Endothelial cell of umbilical vein (primary cell): ENCODE measurements around the gene TYRP1. TPM values are rescaled to one million over a fixed set of nuclear protein-coding genes. Genes with fewer than 3 reads are reported as not detected.

Experiments used
- BruUV-seq: library from RNA; stranded (reverse); fragments of 400-500 nt; replicated peaks from 2 replicates; lab custom pipeline; 2021; lab: Mats Ljungman, UMichigan
- CTCF ChIA-PET: fragments of 300-600, 350-600 bp; sonication (Branson Sonifier 250); formaldehyde crosslinking; loops from one replicate; lab custom pipeline; 2021; ENCODE audit warnings: antibody characterized with exemption, inconsistent platforms; lab: Charles Lee
- POLR2A ChIA-PET: fragments of 300-600, 350-600 bp; sonication (Branson Sonifier 250); formaldehyde crosslinking; loops from one replicate; lab custom pipeline; 2021; ENCODE audit warnings: antibody characterized with exemption, inconsistent platforms; lab: Charles Lee
- DNase-seq: peaks from one replicate; pipeline ENCODE4 v3.0.0-alpha.2; 2011; ENCODE audit warnings: low read depth, low spot score
- FAIRE-seq: peaks from 2 replicates; lab custom pipeline; 2011; peaks lifted over from hg19 to GRCh38; lab: Jason Lieb, UNC
- H2AFZ ChIP-seq: 2 replicates; pipeline ENCODE4 v1.6.0; 2012; ENCODE audit warnings: low read depth, low read length, control low read depth, inconsistent platforms
- H3K27ac ChIP-seq: 2 replicates; pipeline ENCODE4 v1.5.1; 2011; ENCODE audit warnings: low read depth, mild to moderate bottlenecking, control low read depth, low read length, moderate library complexity; ENCODE audit not compliant: insufficient read depth
- H3K27me3 ChIP-seq, 2 experiments: 2 replicates each; pipeline versions ENCODE4 v1.6.0 to v1.6.1; 2011; ENCODE audit warnings: low read length in 2 of 2, mixed read lengths in 1 of 2; ENCODE audit not compliant: control insufficient read depth in 2 of 2, insufficient read depth in 2 of 2
- H3K36me3 ChIP-seq, 2 experiments: 2 replicates in 1 of 2; 3 replicates in 1 of 2; pipeline ENCODE4 v1.5.1; 2011; ENCODE audit warnings: low read length in 2 of 2, mild to moderate bottlenecking in 1 of 2, moderate library complexity in 1 of 2; ENCODE audit not compliant: control insufficient read depth in 2 of 2, insufficient read depth in 2 of 2; ENCODE audit errors: extremely low read depth in 1 of 2
- H3K4me1 ChIP-seq: 3 replicates; pipeline ENCODE4 v1.5.1; 2011; ENCODE audit warnings: mild to moderate bottlenecking, low read length; ENCODE audit not compliant: control insufficient read depth, insufficient read depth; ENCODE audit errors: extremely low read depth
- H3K4me2 ChIP-seq: 2 replicates; pipeline ENCODE4 v1.6.1; 2011; ENCODE audit warnings: low read length, control low read depth, mixed read lengths; ENCODE audit not compliant: insufficient read depth
- H3K4me3 ChIP-seq, 3 experiments: fragments of 200-600 bp in 1 of 3; sonication (generic), shearing (Covaris generic) in 1 of 3; replicated peaks in 1 of 3; 2 replicates each; pipeline ENCODE4 v1.5.1; 2011 to 2016; ENCODE audit warnings: control low read depth in 3 of 3, low read length in 3 of 3, mild to moderate bottlenecking in 2 of 3, inconsistent platforms in 1 of 3, low read depth in 1 of 3, moderate library complexity in 1 of 3; ENCODE audit not compliant: insufficient read depth in 1 of 3
- H3K79me2 ChIP-seq: 2 replicates; pipeline ENCODE4 v1.6.0; 2012; ENCODE audit warnings: low read length, inconsistent platforms; ENCODE audit not compliant: control insufficient read depth, insufficient read depth
- H3K9ac ChIP-seq: replicated peaks from 2 replicates; pipeline ENCODE3; 2011; ENCODE audit warnings: low read length, control low read depth; ENCODE audit not compliant: insufficient read depth; ENCODE audit errors: extremely low read depth
- H3K9me1 ChIP-seq: replicated peaks from 3 replicates; pipeline ENCODE4 v1.6.0; 2011; ENCODE audit warnings: mild to moderate bottlenecking, low read length; ENCODE audit not compliant: control insufficient read depth, insufficient read depth; ENCODE audit errors: extremely low read depth
- H3K9me3 ChIP-seq: replicated peaks from 2 replicates; pipeline ENCODE4 v1.5.1; 2012; ENCODE audit warnings: low read length, inconsistent platforms; ENCODE audit not compliant: control insufficient read depth, insufficient read depth
- H4K20me1 ChIP-seq: replicated peaks from 2 replicates; pipeline ENCODE3; 2011; ENCODE audit warnings: mild to moderate bottlenecking, low read length; ENCODE audit not compliant: control insufficient read depth, insufficient read depth; ENCODE audit errors: extremely low read depth
- CTCF ChIP-seq, 2 donors: IDR thresholded peaks; 1 replicate in 1 of 2; 2 replicates in 1 of 2; pipeline ENCODE4 v1.5.1; 2011; ENCODE audit warnings: low read length in 2 of 2, mild to moderate bottlenecking in 2 of 2, moderate library complexity in 2 of 2, control low read depth in 1 of 2, inconsistent platforms in 1 of 2, low read depth in 1 of 2; ENCODE audit not compliant: insufficient read depth in 1 of 2; ENCODE audit errors: extremely low read depth in 1 of 2
- EZH2 ChIP-seq: IDR thresholded peaks from 2 replicates; pipeline ENCODE4 v1.6.1; 2012; ENCODE audit warnings: borderline replicate concordance, low read depth, mild to moderate bottlenecking, moderate library complexity, low read length, inconsistent platforms; ENCODE audit not compliant: severe bottlenecking
- FOS ChIP-seq: IDR thresholded peaks from 2 replicates; pipeline ENCODE4 v1.6.1; 2011; ENCODE audit warnings: mild to moderate bottlenecking, low read length, moderate library complexity, borderline replicate concordance; ENCODE audit not compliant: insufficient read depth
- GATA2 ChIP-seq: IDR thresholded peaks from 2 replicates; pipeline ENCODE4 v1.7.0; 2011; ENCODE audit warnings: low read depth, mild to moderate bottlenecking, moderate library complexity, mixed read lengths, low read length; ENCODE audit not compliant: insufficient read length, insufficient read depth
- JUN ChIP-seq: IDR thresholded peaks from 2 replicates; pipeline ENCODE4 v1.6.1; 2011; ENCODE audit warnings: borderline replicate concordance, low read depth; ENCODE audit not compliant: insufficient read length, insufficient read depth
- MAX ChIP-seq: IDR thresholded peaks from 2 replicates; pipeline ENCODE4 v1.6.1; 2011; ENCODE audit not compliant: insufficient read depth, insufficient read length
- MYC ChIP-seq: IDR thresholded peaks from one replicate; pipeline ENCODE4 v1.6.1; 2011; ENCODE audit warnings: mild to moderate bottlenecking, low read depth, low read length
- POLR2A ChIP-seq: IDR thresholded peaks from 2 replicates; pipeline ENCODE4 v1.6.1; 2012; ENCODE audit warnings: low read depth, mild to moderate bottlenecking, control low read depth, low read length
- POLR2AphosphoS5 ChIP-seq: IDR thresholded peaks from 2 replicates; pipeline ENCODE4 v1.6.1; 2012; ENCODE audit warnings: low read depth, mild to moderate bottlenecking, control low read depth, low read length, moderate library complexity; ENCODE audit not compliant: insufficient read depth
- dilution Hi-C: fragments of 300-500 bp; cut with MboI; formaldehyde crosslinking; loops from one replicate; pipeline ENCODE4 v1.15.0; 2019; ENCODE audit warnings: low sequenced_read_pairs; ENCODE audit not compliant: extremely low pct_ligation_motif_present
- intact Hi-C: fragments of 100-400 bp; cut with micrococcal nuclease; formaldehyde crosslinking; loops from one replicate; pipeline ENCODE4 v1.10.0; 2022
- polyA plus RNA-seq, 4 experiments: library from polyadenylated mRNA; depleted of rRNA in 3 of 4; stranded (reverse) in 3 of 4; unstranded in 1 of 4; fragments of >200 nt; gene quantifications; 2 replicates each; pipeline versions ENCODE4 v1.2.1 to v1.2.3, GENCODE V29; 2011 to 2012; ENCODE audit warnings: missing spikeins in 1 of 4
- total RNA-seq: library from RNA; stranded (reverse); gene quantifications from 2 replicates; pipeline ENCODE4 v1.2.3, GENCODE V29; 2021

The TYRP1 gene
- total and polyA plus RNA-seq, 2 donors (not counting 3 experiments of a cell fraction or from before 2014, with no cell fraction given): 0.63 TPM; not detected in 1

- Histone ChIP-seq H3K9me1 (no peaks in the 10 kb centered on the region), H3K36me3 (no peaks in the 10 kb centered on the region), H3K4me3 (no peak overlapping the region), H3K4me2 (no peak overlapping the region), H3K9ac (no peak overlapping the region), H3K9me3 (no peaks in the 10 kb centered on the region), H3K4me1 (no peaks in the 10 kb centered on the region), H3K27ac (no peak overlapping the region), H3K27me3 (peaks cover 0 to 2% of the 10 kb centered on the region in 2 experiments), H4K20me1 (no peaks in the 10 kb centered on the region), H2AFZ (no peak overlapping the region), H3K79me2 (no peaks in the 10 kb centered on the region)
- DNase-seq (no peak), FAIRE-seq (no peak)
- intact Hi-C loops (loop anchor here (5.0 kb wide), 1 partner anchor 176 kb away; no protein-coding TSS in a partner anchor), dilution Hi-C loops (no loop called here)
- no peak for TF ChIP-seq FOS
- no peak for TF ChIP-seq POLR2A
- TF ChIP-seq MAX: no peak
- TF ChIP-seq EZH2: no peak
- no peak for TF ChIP-seq POLR2AphosphoS5
- no peak for TF ChIP-seq CTCF (IDR thresholded peaks at IDR 0.05; ENCODE audit: extremely low read depth in 1 of 2, insufficient read depth in 1 of 2, low read depth in 1 of 2, low read length in 2 of 2)
- TF ChIP-seq GATA2: no peak
- TF ChIP-seq JUN: no peak
- TF ChIP-seq MYC: no peak
- BruUV-seq: no TSS peak
- CTCF ChIA-PET: no interaction called here
- POLR2A ChIA-PET: no interaction called here
These were observed 49.5 kb upstream of the TYRP1 start for GRCh38 chr9:12643686-12644085.
